ENCODE results near the gene CHCHD3.

- TF ChIP-seq CTCF (IDR thresholded peaks at IDR 0.05; ENCODE audit: poor library complexity) = no peak
- TF ChIP-seq EZH2 (IDR thresholded peaks at IDR 0.05; ENCODE audit: borderline replicate concordance) = no peak
- TF ChIP-seq EZH2phosphoT487 (IDR thresholded peaks at IDR 0.05; ENCODE audit: low read depth, severe bottlenecking, unreplicated experiment) = no peak
These were observed 281.4 kb downstream of the CHCHD3 start for GRCh38 chr7:132800522-132800921.

All from hepatocyte (in vitro differentiated cells).